NCI-H526 (cell line): ENCODE data around the gene LGR6.

Experiments
- DNase-seq, 2 experiments: peaks; one replicate each; lab custom pipeline; 2025; lab: John Stamatoyannopoulos, UW

Gene LGR6

DNA sequence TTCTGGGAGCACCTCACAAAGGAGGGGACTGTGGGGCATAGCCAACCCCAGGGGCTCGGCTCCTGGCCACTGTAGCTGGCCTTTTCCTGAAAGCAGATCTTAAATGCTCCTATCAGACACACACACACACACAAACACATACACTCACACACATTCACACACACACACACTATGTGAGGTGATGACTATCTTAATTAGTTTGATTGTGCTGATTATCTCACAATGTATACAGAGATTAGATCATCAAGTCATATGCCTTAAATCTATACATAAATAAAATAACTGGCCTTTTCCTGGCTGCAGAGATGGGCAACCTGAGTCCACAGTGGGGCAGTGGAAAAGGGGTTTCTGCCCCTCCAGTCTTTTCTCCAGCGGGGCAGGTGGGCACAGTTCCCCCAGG is 27.1 kb downstream of the LGR6 start:
- DNase-seq: no peak

DNA sequence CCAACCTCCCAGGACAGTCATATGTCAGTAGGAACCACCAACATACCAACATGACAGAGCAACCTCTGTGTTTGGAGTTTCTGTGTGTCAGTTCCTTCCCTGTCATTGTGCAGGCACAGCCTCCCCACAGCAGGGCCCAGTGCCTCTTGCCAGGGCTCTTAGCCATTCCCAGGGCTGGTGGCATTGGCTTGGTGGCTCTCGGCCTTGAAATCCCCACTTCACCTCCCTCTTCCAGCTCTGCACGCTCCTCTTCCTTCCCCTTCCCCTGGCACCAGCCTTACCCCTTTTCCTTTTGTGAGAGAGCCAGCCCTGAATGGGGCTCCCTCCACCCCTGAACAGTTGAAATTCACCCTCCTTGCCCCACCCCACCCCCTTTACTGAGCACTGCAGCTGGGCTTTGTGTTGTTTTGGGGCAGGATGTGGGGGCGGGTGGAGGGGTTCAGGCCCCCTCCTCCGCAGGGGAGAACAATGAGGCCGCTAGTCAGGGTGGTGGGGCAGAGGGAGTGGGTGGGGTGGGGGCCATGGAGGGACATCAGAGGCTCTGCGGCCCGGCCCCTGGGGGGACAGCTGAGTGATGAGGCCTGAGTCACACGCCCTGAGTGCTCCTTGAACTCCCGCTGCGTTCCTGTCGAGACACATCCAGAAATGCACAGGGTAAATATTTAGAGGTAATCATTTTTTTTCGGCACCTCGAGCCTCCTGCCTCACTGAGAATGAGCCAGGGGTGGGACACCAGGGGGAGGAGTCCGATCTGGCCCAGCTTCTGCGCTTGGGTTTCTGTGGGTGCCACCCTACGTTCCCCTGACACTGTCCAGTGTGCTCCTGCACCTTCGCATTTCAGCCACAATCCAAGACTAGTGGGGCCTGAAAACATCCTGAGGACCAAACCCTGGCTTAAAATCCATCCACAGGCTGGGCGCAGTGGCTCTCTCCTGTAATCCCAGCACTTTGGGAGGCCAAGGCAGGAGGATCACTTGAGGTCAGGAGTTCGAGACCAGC is 28.6 kb downstream of the LGR6 start:
- no peak for DNase-seq

- DNase-seq: no peak
These were observed 29.7 kb downstream of the LGR6 start for GRCh38 chr1:202223121-202223860.

GRCh38 chr1:202224453-202224852 is 30.9 kb downstream of the LGR6 start:
- no peak for DNase-seq

DNA sequence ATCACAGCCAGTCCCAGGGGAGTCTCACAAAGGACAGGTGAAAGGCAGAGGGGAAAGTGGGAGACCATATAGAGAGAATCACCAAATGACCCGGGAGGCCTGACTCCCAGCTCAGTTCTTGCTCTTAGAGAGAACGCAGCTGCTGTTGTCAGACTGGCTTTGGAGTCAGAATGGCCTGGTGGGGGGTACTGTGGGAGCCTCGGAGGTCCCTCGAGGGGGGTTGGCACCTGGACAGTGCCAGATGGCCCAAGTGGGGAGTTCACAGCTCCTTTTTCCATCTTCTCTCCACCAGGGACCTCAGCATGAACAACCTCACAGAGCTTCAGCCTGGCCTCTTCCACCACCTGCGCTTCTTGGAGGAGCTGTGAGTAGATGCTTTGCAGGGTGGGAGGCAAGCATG is 31.5 kb downstream of the LGR6 start:
- DNase-seq: no peak

DNA sequence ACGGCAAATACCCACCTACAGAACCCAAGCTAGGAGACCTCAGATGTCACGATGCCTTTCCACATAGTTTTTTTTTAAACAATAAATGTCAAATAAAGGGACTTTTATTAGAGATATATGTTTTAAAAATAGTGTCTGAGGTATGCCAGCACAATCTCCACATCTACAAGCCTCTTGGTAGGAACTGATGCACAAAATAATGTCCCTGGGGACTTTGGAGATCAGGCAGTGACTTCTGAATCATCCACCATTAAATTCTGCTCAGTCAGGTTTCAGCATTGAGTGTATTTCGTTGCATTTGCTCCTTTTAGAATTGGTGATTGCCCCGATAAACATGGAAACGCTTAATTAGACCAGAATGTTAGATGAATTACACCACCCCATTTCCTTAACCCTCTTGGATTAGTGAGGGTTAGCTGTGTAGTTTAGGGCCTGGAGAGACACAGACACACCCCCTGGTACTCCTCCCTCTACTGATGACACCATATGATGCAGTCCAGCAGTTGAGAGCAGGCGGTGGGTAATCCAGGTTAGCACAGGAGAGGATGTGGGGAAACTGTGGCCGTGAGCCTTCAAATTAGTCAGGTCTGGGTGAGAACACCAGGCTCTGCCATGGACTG is 33.6 kb downstream of the LGR6 start:
- DNase-seq: no peak

DNA sequence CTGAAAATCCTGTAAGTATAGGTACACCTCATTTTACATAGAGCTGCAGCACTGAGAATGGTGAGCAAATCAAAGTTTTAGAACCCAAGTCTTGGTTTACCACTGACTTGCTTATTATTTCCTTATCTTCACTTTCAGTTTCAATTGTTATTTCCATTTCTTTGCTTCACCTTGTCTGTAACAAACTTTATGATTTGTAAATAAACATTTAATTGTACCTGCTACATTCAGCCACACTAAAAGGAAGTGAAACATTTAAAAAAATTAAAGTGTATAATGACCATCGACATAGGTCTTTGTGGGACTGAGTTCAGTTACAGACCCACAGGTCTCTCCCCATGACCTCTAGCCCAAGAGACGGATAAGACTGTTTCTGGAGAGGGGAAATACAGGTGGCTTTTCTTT is 34.4 kb downstream of the LGR6 start:
- DNase-seq: no peak

DNA sequence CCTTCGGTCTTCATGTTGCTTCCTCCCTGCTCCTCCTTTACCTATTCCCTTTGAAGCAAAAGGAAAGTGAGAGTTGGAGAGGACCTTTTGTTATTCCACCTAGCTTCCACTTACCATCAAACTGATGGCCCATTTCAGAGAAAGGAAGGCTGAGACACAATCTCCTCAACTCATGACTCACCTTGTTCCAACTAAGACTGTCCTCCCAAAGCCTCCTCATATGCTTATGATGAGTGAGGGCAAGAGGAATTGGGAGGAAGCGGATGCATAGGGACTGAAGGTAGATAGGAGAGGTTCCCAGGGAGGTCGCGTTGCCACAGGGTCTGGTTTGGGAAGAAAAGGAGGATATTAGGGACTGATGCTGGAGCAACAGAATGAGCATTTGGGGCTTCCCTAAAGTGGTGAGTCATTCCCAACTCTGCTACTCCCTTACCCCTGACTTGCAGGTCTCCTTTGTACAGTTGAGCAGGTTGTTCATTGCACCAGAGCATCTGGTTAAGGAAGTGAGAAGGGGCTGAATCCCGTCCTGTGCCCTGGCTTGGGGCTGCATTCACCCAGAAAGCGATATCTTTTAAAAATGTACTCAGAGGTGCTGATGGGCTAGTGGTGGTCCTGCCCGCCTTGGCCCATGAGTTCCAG is 35.0 kb downstream of the LGR6 start:
- DNase-seq: no peak

GRCh38 chr1:202229376-202229775 is 35.8 kb downstream of the LGR6 start:
- DNase-seq: no peak

DNA sequence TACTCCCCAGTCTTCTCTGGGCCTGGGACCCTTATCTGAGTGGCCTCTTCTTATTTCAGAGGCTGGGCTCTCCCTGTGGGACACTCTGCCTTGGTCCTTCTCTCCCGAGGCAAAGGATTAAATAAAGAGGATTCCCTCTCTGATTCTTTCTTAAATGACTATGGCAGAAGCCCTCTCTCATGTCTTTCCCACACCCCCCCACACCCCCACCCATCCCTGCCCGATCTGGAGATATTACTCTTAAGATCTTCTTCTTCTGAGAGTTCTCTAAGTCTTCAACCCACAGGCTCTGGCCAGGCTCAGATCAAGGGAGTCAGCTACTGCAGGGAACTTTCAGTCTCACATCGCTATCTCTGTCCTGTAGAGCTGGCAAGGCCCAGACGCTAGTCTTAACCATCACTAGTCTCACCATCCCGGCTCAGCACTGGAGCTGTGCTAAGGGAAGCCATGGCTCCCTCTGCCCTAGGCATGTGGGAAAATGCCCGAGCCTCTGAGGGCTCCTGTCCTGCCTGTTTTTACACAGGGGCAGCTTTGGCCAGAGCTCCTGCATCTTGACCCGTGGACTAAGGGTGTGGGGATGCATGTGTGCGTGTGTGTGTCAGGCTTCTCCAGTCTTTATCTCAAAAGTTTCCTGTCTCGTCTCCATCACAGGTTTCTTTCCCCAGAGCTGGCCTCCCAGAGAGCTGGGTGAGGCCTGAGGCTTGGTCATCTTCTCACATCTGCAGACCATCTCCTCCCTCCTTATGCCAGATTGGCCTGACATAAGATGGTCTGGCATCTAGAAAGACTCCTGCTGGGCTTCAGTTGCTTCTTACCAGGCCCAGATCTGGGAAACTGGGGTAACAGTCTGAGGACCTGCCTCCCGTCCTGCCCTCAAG is 36.7 kb downstream of the LGR6 start:
- DNase-seq: no peak

DNA sequence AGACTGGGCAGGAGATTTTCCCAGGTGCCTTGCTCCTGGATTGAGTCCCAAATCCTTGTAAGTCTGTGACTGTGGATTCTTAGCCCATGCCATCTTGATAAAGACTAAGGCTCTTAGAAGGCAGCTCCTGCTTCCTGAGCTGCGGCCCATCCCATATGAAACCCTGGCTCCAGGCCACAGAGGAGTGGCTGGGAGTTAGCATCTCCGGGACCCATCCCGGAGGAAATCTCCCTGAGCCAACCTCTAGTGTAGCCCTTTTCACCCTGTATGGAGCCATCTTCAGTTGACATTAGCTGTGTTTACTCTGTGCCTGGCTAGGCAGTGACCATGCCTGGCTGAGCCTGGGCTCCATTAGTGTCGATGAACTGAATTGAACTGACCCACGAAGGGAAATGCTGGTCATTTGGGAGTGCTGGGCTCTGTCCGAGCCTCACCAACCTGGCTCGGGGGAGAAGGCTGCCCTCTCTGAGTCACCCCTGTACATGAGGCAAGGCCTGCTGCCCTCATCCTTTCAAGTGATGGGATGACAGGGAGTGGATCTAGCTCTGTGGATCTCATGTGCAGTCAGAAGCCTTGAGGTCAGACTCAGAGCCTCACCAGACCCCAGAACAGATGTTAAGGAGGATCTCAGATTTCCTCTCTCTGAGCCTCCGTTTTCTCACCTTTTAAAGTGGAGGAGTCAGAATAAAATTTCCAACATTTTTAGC is 37.5 kb downstream of the LGR6 start:
- DNase-seq: no peak

GRCh38 chr1:202233171-202233570 is 39.6 kb downstream of the LGR6 start:
- no peak for DNase-seq

- no peak for DNase-seq
These were observed 40.2 kb downstream of the LGR6 start for GRCh38 chr1:202233804-202234203.

DNA sequence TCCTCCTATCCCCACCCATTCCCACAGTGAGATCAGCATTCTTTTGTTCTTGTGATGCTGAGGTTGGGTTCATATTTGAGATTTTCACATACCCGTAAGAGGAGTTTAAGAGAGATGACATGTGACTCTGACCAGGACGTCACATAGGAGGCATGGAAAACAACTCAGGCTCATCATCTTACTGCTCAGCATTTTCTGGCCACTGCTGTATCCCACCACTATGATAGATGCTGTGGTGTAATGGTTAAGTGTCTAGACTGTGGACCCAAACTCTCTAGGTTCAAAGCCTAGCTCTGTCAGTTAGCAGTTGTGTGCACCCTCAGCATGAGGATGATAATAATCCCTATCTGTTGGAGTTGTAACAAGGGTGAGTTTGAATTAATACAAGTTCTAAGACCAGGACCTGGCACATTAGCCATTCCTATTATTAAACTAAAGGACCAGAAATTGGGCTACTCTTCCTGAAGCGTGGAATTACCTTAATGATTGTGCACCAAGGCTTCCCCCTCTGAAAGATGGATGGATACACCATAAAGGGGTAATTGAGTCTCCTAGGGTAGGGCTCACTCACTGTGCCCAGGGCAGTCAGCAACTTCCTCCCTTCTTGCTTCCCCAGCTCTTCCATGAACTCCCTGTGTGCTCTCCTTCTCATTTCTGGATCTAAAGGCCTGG is 40.9 kb downstream of the LGR6 start:
- DNase-seq: no peak

DNA sequence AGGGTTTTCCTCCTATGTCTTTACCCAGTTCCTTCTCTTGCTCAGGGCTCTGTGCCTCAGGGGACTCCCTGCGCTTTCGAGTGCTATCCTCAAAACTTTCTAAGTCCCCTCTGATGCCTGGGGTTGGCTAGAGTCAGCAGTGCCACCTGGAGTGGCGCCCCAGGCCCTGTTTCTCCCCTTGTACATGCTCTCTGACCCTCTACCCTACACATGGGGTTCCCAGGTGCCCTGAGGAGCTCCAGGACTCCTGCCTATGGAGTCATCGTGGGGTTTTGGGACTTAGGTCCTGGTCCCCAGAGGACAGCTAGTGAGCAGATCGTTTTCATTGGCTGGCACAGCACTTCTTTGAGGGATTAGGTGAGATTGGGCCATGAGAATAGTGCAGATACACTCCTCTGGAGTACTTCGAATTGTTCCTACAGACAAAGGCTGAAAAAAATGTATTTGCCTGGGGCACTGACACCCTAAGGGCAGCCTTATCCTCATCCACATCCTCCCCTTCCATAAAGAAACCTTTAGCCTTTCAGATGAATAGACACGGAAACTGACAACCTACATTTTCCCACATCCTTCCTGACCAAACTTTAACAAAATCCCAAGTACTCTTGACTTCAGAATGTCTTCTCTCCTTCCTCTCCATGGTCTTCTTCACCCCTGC is 41.5 kb downstream of the LGR6 start:
- no peak for DNase-seq

GRCh38 chr1:202235856-202236837 is 42.5 kb downstream of the LGR6 start:
- DNase-seq: peak; percentile 46 to 75

DNA sequence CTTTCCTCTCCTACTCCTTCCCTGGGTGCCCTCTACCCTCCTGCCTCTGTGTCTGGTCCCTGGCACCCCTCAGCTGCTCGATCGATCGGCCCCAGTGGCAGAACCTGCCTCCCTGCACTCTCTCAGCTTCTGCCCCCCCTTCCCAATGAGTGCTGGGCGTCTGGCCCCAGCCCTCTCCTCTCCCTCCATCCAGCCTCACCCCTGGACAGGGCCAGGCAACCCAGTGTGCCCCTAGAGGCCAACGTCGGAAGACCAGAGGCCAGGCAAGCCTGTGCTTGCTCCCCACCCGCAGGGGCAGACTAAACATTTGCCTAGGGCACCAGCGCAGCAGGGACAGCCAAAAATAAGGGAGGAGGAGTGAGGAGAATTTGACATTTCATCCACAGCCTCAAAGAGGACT is 43.5 kb downstream of the LGR6 start:
- peak; percentile 35 to 69 for DNase-seq

DNA sequence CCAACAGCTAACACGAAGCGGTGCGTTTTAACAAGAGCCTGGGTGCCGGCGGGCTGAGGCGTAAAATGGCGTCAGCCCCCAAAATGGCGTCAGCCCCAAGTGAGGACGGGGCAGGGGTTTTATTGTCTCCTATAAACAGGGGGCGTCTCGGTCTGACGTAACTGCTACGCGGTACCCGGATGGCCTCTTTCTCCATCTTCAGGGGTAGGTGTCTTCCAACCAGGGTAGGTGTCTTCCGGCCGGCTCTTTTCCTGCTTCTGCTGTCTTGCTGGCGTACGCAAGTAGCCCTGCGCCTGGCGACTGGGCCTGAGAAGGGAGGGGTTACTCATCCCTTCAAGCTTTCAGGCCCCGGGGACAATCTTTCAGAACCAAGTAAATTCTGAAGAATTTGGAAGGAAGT is 45.3 kb downstream of the LGR6 start:
- DNase-seq: no peak
